A673 (cell line): ENCODE measurements around the gene AMZ2.

Source experiments
- EZH2 ChIP-seq: fragments of 200-600 bp; sonication (generic); IDR thresholded peaks from 2 replicates; pipeline ENCODE4 v1.6.1; 2017; ENCODE audit warnings: borderline replicate concordance, low read depth, mild to moderate bottlenecking, mixed read lengths, antibody characterized with exemption, low read length; ENCODE audit not compliant: poor library complexity, severe bottlenecking
- TF ChIP-seq, protein P1 (sequence below): fragments of 300-800, 200-600 bp; sonication (generic); conservative IDR thresholded peaks from 2 replicates; pipeline ENCODE4 v1.5.1; 2017; ENCODE audit warnings: low read depth, mild to moderate bottlenecking, antibody characterized with exemption, low read length, moderate library complexity, mixed read lengths

GRCh38 chr17:68204736-68205135 is 43.1 kb upstream of the AMZ2 start:
- TF ChIP-seq, protein P1, sequence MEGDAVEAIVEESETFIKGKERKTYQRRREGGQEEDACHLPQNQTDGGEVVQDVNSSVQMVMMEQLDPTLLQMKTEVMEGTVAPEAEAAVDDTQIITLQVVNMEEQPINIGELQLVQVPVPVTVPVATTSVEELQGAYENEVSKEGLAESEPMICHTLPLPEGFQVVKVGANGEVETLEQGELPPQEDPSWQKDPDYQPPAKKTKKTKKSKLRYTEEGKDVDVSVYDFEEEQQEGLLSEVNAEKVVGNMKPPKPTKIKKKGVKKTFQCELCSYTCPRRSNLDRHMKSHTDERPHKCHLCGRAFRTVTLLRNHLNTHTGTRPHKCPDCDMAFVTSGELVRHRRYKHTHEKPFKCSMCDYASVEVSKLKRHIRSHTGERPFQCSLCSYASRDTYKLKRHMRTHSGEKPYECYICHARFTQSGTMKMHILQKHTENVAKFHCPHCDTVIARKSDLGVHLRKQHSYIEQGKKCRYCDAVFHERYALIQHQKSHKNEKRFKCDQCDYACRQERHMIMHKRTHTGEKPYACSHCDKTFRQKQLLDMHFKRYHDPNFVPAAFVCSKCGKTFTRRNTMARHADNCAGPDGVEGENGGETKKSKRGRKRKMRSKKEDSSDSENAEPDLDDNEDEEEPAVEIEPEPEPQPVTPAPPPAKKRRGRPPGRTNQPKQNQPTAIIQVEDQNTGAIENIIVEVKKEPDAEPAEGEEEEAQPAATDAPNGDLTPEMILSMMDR = no peak
- TF ChIP-seq EZH2 = no peak
